Muscle layer of duodenum (tissue), 2 donors: ENCODE measurements around the gene TRMO.

Experiments
- H3K27ac ChIP-seq: one replicate; pipeline ENCODE4 v1.7.0; 2013; ENCODE audit warnings: mild to moderate bottlenecking, low read length
- H3K27me3 ChIP-seq: one replicate; pipeline ENCODE4 v1.7.0; 2013; ENCODE audit warnings: low read depth, mild to moderate bottlenecking, control low read depth, low read length
- H3K36me3 ChIP-seq, 2 donors: one replicate each; pipeline ENCODE4 v1.7.0; 2013; ENCODE audit warnings: low read length in 2 of 2, control low read depth in 1 of 2, mild to moderate bottlenecking in 1 of 2; ENCODE audit not compliant: insufficient read depth in 2 of 2, control insufficient read depth in 1 of 2
- H3K4me1 ChIP-seq, 2 donors: one replicate each; pipeline ENCODE4 v1.7.0; 2013; ENCODE audit warnings: low read length in 2 of 2, mild to moderate bottlenecking in 2 of 2, control low read depth in 1 of 2, moderate library complexity in 1 of 2; ENCODE audit not compliant: insufficient read depth in 2 of 2, control insufficient read depth in 1 of 2
- H3K4me3 ChIP-seq, 2 donors: one replicate each; pipeline ENCODE4 v1.7.0; 2013; ENCODE audit warnings: low read length in 2 of 2, low read depth in 1 of 2, mild to moderate bottlenecking in 1 of 2
- H3K9me3 ChIP-seq, 2 donors: one replicate each; pipeline ENCODE4 v1.7.0; 2013; ENCODE audit warnings: low read length in 2 of 2, control low read depth in 1 of 2, mild to moderate bottlenecking in 1 of 2; ENCODE audit not compliant: control insufficient read depth in 1 of 2
- donor health status: healthy.

TRMO gene

DNA sequence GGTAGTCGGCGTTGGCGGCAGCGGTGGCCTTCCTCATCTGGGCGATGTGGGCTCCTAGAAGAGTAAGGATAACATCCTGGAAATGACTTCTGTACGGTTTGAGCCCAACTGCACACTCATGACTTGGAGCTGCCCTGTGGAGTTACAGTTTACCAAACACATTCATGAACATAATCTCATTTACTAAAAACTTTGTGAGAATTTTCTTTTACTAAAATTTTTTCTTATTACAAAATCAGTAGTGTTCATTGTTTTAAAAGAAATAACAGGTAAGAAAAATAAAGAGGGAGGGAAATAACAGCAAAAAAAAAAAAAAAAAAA lies 63.9 kb downstream of the TRMO start:
- Histone ChIP-seq H3K4me1 (peaks cover 0 to 20% of the 10 kb centered on the region in 2 donors), H3K27ac (no peak overlapping the region), H3K4me3 (no peak overlapping the region), H3K9me3 (no peaks in the 10 kb centered on the region), H3K27me3 (peaks cover 58% of the 10 kb centered on the region), H3K36me3 (no peaks in the 10 kb centered on the region)

GRCh38 chr9:97857606-97858392 lies 64.5 kb downstream of the TRMO start:
- Histone ChIP-seq H3K27ac (no peak overlapping the region), H3K36me3 (no peaks in the 10 kb centered on the region), H3K4me1 (peaks cover 0 to 26% of the 10 kb centered on the region in 2 donors), H3K27me3 (peaks cover 58% of the 10 kb centered on the region), H3K4me3 (no peak overlapping the region), H3K9me3 (no peaks in the 10 kb centered on the region)

DNA sequence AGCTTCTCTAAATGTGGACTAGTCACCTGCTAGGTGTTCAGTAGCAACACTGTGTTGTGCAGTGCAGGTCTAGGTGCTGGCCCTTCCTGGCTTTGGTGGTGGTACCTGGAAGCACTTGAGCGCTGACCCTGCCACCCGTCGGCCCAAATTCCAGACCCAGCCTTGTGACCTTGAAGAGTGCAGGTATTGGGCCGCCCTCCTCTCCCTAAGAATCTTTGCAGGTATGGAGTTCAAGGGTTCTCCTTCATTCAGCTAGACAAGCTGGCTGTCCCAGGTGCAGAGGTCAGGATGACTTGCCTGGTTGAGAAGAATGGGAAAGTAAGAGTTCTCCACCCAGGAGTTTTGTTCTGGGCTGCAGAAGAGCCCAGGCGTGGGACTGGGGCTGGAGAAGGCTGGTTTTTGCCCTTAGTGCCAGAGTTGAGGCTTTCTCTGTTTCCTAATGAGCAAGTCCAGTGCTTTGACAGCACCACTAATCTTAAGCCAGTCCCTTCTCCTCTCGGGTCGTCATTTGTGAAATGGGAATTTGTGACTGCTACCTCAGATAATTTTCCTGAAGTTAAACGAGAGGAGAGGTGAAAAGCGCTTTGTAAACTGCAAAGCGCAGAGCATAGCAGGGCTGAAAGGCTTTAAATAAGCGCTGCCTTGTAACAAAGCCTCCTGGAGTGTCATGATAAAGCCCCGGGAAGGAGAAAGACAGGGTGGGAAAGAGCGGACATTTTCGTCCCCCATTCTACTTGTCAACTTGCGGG lies 65.3 kb downstream of the TRMO start:
- Histone ChIP-seq H3K27ac (no peak overlapping the region), H3K36me3 (no peaks in the 10 kb centered on the region), H3K4me1 (peaks cover 0 to 34% of the 10 kb centered on the region in 2 donors), H3K27me3 (peaks cover 66% of the 10 kb centered on the region), H3K9me3 (no peaks in the 10 kb centered on the region), H3K4me3 (no peak overlapping the region)

DNA sequence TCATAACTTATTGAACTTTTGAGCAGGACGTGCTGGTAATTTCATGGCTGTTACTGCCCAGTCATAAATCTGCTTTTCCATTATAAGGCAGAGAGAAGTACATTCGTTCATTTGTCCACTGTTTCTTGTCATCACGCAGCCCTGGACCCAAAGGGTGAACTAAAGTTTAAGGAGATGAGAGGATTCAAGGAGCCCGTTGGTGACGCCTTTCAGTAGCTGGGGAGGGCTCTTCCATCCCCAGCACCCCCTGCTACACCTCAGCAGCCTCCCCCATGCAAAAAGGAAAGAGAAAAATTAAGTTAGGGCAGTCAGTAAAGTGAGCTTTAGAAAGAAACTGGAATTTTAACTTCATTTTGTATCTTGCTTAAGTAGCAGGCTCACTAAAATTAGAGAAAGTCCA lies 66.4 kb downstream of the TRMO start:
- Histone ChIP-seq H3K27ac (no peak overlapping the region), H3K4me3 (no peak overlapping the region), H3K36me3 (no peaks in the 10 kb centered on the region), H3K9me3 (peaks cover 0 to 2% of the 10 kb centered on the region in 2 donors), H3K4me1 (peaks cover 0 to 36% of the 10 kb centered on the region in 2 donors), H3K27me3 (peaks cover 69% of the 10 kb centered on the region)

DNA sequence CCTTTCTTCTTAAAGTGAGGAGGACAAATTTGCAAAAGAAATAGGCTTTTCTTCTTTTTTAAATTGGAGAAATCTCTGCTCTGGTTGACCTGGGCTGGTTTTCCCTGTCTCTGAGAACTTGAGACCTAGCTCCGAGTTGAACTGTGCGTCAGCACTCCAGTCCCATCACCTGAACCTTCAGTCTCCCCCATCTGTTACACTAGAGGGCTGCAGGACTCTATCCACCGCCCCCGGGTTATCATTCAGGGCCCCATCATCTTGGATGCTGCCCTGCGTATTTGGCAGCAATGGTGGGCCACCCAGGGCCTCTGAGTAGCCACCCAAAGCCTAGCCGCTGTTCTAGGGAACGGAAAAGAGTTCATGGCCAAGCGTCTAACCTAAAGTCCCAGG lies 66.8 kb downstream of the TRMO start:
- peaks cover 0 to 36% of the 10 kb centered on the region in 2 donors for H3K4me1 ChIP-seq
- no peak overlapping the region for H3K27ac ChIP-seq
- H3K36me3 ChIP-seq: no peaks in the 10 kb centered on the region
- H3K9me3 ChIP-seq: peaks cover 0 to 2% of the 10 kb centered on the region in 2 donors
- H3K27me3 ChIP-seq: peaks cover 73% of the 10 kb centered on the region
- no peak overlapping the region for H3K4me3 ChIP-seq

DNA sequence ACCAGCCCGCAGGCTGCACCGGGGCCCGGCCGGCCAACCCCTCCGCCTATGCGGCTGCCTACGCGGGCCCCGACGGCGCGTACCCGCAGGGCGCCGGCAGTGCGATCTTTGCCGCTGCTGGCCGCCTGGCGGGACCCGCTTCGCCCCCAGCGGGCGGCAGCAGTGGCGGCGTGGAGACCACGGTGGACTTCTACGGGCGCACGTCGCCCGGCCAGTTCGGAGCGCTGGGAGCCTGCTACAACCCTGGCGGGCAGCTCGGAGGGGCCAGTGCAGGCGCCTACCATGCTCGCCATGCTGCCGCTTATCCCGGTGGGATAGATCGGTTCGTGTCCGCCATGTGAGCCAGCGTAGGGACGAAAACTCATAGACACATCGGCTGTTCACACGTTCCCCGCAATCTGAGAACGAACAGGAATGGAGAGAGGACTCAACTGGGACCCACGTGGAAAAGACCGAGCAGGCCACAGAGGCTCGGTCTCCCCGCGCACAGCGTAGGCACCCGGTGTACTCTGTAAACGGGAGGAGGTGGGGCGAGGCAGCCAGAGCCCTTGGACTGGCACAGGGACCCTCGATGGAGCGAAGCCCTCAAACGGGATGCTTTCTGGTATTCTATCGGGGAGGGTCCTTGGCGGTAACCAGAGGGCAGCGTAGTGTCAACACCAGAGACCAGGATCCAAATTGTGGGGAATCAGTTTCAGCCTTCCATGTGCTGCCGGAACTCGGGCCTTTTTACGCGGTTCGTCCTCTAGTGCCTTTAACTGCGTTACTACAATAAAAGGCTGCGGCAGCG lies 67.4 kb downstream of the TRMO start:
- peak overlapping the region in 1 of 2 donors; percentile 36 for H3K4me3 ChIP-seq

More for the DNA sequence above, 67.4 kb downstream of the TRMO start:
- Histone ChIP-seq H3K9me3 (peaks cover 0 to 2% of the 10 kb centered on the region in 2 donors), H3K36me3 (no peaks in the 10 kb centered on the region), H3K4me1 (peaks cover 0 to 36% of the 10 kb centered on the region in 2 donors), H3K27me3 (peaks cover 79% of the 10 kb centered on the region), H3K27ac (no peak overlapping the region)
